Fibroblast of lung (primary cell): ENCODE measurements around the gene BTBD17. TPM values are rescaled to one million over a fixed set of nuclear protein-coding genes. Genes with fewer than 3 reads are reported as not detected.

ENCODE experiments used
- DNase-seq, 2 donors: peaks; one replicate each; pipeline versions ENCODE4 v3.0.0 to v3.0.0-alpha.2; 2010; ENCODE audit warnings: low read depth in 2 of 2
- H2AFZ ChIP-seq: 2 replicates; pipeline ENCODE4 v1.5.1; 2012; ENCODE audit warnings: low read length, control low read depth, inconsistent platforms
- H3K27ac ChIP-seq: 2 replicates; pipeline ENCODE4 v1.5.1; 2011; ENCODE audit warnings: low read length, control low read depth; ENCODE audit not compliant: insufficient read depth
- H3K27me3 ChIP-seq: 2 replicates; pipeline ENCODE4 v1.5.1; 2011; ENCODE audit warnings: mild to moderate bottlenecking, low read length; ENCODE audit not compliant: control insufficient read depth, insufficient read depth
- H3K36me3 ChIP-seq: 2 replicates; pipeline ENCODE4 v1.5.1; 2011; ENCODE audit warnings: low read length; ENCODE audit not compliant: control insufficient read depth, insufficient read depth
- H3K4me1 ChIP-seq: 2 replicates; pipeline ENCODE4 v1.5.1; 2011; ENCODE audit warnings: low read length; ENCODE audit not compliant: control insufficient read depth, insufficient read depth; ENCODE audit errors: extremely low read depth
- H3K4me2 ChIP-seq: 2 replicates; pipeline ENCODE4 v1.5.1; 2011; ENCODE audit warnings: low read length, control low read depth; ENCODE audit not compliant: insufficient read depth; ENCODE audit errors: extremely low read depth
- H3K4me3 ChIP-seq, 4 experiments: fragments of 200-600 bp in 1 of 4; sonication (generic) in 1 of 4; replicated peaks in 1 of 4; 2 replicates each; pipeline ENCODE4 v1.5.1; 2011 to 2016; ENCODE audit warnings: low read length in 4 of 4, low read depth in 3 of 4, mild to moderate bottlenecking in 3 of 4, control low read depth in 2 of 4, inconsistent platforms in 1 of 4, mixed read lengths in 1 of 4; ENCODE audit not compliant: insufficient read depth in 1 of 4; ENCODE audit errors: control extremely low read depth in 1 of 4
- H3K79me2 ChIP-seq: 2 replicates; pipeline ENCODE4 v1.5.1; 2012; ENCODE audit warnings: mild to moderate bottlenecking, low read length, inconsistent platforms; ENCODE audit not compliant: control insufficient read depth, insufficient read depth
- H3K9ac ChIP-seq: 2 replicates; pipeline ENCODE4 v1.5.1; 2011; ENCODE audit warnings: mild to moderate bottlenecking, low read length, control low read depth; ENCODE audit not compliant: insufficient read depth
- H3K9me3 ChIP-seq: 2 replicates; pipeline ENCODE4 v1.5.1; 2012; ENCODE audit warnings: low read depth, low read length; ENCODE audit not compliant: control insufficient read depth, insufficient read depth
- H4K20me1 ChIP-seq: 2 replicates; pipeline ENCODE4 v1.5.1; 2011; ENCODE audit warnings: low read length; ENCODE audit not compliant: control insufficient read depth, insufficient read depth; ENCODE audit errors: extremely low read depth
- EZH2 ChIP-seq: IDR thresholded peaks from 2 replicates; pipeline ENCODE4 v1.5.1; 2012; ENCODE audit warnings: low read length, control low read depth, mild to moderate bottlenecking; ENCODE audit errors: missing control alignments
- polyA plus RNA-seq, 2 donors: library from polyadenylated mRNA; depleted of rRNA in 1 of 2; stranded (reverse) in 1 of 2; unstranded in 1 of 2; fragments of >200 nt; gene quantifications; 2 replicates each; pipeline ENCODE4 v1.2.1, GENCODE V29; 2011 to 2012; ENCODE audit warnings: missing spikeins in 1 of 2
- total RNA-seq: library from RNA; depleted of rRNA; stranded (reverse); fragments of >200 nt; gene quantifications from 2 replicates; pipeline ENCODE4 v1.2.1, GENCODE V29; 2014
- TF ChIP-seq, protein P1 (sequence below), 2 donors: IDR thresholded peaks in 1 of 2; conservative IDR thresholded peaks in 1 of 2; 1 replicate in 1 of 2; 2 replicates in 1 of 2; pipeline ENCODE4 v1.5.1; 2011 to 2012; ENCODE audit warnings: low read length in 2 of 2, control low read depth in 1 of 2, inconsistent platforms in 1 of 2, low read depth in 1 of 2, mild to moderate bottlenecking in 1 of 2

Gene BTBD17
- total and polyA plus RNA-seq, 2 donors (not counting 1 experiment from before 2014, with no cell fraction given) = under 0.01 TPM; not detected in 1

- Histone ChIP-seq H3K4me3 (no peak overlapping the region), H3K9ac (no peak overlapping the region), H3K36me3 (no peaks in the 10 kb centered on the region), H3K79me2 (no peaks in the 10 kb centered on the region), H3K4me2 (no peak overlapping the region), H3K9me3 (no peaks in the 10 kb centered on the region), H3K27me3 (no peaks in the 10 kb centered on the region), H2AFZ (no peak overlapping the region), H3K4me1 (no peaks in the 10 kb centered on the region), H4K20me1 (no peaks in the 10 kb centered on the region), H3K27ac (no peak overlapping the region)
- TF ChIP-seq, protein P1, sequence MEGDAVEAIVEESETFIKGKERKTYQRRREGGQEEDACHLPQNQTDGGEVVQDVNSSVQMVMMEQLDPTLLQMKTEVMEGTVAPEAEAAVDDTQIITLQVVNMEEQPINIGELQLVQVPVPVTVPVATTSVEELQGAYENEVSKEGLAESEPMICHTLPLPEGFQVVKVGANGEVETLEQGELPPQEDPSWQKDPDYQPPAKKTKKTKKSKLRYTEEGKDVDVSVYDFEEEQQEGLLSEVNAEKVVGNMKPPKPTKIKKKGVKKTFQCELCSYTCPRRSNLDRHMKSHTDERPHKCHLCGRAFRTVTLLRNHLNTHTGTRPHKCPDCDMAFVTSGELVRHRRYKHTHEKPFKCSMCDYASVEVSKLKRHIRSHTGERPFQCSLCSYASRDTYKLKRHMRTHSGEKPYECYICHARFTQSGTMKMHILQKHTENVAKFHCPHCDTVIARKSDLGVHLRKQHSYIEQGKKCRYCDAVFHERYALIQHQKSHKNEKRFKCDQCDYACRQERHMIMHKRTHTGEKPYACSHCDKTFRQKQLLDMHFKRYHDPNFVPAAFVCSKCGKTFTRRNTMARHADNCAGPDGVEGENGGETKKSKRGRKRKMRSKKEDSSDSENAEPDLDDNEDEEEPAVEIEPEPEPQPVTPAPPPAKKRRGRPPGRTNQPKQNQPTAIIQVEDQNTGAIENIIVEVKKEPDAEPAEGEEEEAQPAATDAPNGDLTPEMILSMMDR (conservative IDR thresholded peaks at IDR 0.05 in 1 of 2, IDR thresholded peaks at IDR 0.05 in 1 of 2; ENCODE audit: low read depth in 1 of 2, low read length in 2 of 2) = no peak
- TF ChIP-seq EZH2 = no peak
- no peak for DNase-seq
Measured at GRCh38 chr17:74344658-74345057, 17.0 kb downstream of the BTBD17 start.

DNA sequence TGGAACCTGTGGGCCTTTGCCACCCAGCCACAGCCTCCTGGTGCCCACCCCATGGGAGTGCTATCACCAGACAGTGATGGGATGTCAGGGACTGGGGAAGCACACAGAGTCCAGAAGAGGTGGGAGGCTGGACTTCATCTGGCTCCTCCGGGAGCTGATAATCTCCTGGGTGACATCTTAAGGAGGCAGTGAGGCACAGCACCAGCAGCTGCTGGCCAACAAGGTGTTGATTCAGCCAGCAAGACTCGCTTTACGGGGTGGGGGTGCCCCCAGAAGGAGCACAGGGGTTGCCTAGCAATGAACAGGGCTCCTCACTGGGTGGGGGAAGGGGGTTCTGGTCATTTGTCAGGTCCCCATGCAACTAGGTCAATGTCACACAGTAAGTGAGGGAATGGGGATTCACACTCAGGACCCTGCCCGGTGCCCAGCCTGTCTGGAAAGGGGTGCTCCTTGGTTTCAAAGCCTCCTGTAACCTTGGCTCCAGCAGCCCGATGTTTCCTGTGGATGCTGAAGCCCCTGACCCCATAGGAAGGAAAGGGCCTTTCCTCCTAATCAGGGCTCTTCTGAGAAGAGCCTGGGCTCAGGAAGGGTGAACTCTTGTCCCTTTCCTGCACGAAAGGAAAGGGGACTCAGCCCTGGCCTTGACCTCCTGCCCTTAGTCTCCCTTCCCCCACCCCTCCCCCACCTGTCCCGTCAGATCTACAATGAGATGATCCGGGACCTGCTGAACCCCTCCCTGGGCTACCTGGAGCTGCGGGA is 18.0 kb downstream of the BTBD17 start:
- no peak for TF ChIP-seq EZH2
- TF ChIP-seq, protein P1 (conservative IDR thresholded peaks at IDR 0.05 in 1 of 2, IDR thresholded peaks at IDR 0.05 in 1 of 2; ENCODE audit: low read depth in 1 of 2, low read length in 2 of 2) = no peak
- Histone ChIP-seq H3K27ac (no peak overlapping the region), H3K9me3 (no peaks in the 10 kb centered on the region), H3K4me3 (no peak overlapping the region), H2AFZ (no peak overlapping the region), H3K79me2 (no peaks in the 10 kb centered on the region), H3K27me3 (no peaks in the 10 kb centered on the region), H3K36me3 (no peaks in the 10 kb centered on the region), H3K9ac (no peak overlapping the region), H3K4me1 (no peaks in the 10 kb centered on the region), H4K20me1 (no peaks in the 10 kb centered on the region), H3K4me2 (no peak overlapping the region)
- no peak for DNase-seq

GRCh38 chr17:74343121-74343520 is 18.5 kb downstream of the BTBD17 start:
- H3K27ac ChIP-seq = no peak overlapping the region
- DNase-seq = no peak
- H3K4me1 ChIP-seq = no peaks in the 10 kb centered on the region
- TF ChIP-seq, protein P1 (conservative IDR thresholded peaks at IDR 0.05 in 1 of 2, IDR thresholded peaks at IDR 0.05 in 1 of 2; ENCODE audit: low read depth in 1 of 2, low read length in 2 of 2) = no peak
- no peak for TF ChIP-seq EZH2
- no peaks in the 10 kb centered on the region for H3K9me3 ChIP-seq
- no peak overlapping the region for H2AFZ ChIP-seq
- H3K9ac ChIP-seq = no peak overlapping the region
- no peaks in the 10 kb centered on the region for H3K27me3 ChIP-seq
- H4K20me1 ChIP-seq = no peaks in the 10 kb centered on the region
- no peak overlapping the region for H3K4me2 ChIP-seq
- no peak overlapping the region for H3K4me3 ChIP-seq
- H3K79me2 ChIP-seq = no peaks in the 10 kb centered on the region
- H3K36me3 ChIP-seq = no peaks in the 10 kb centered on the region
